NT2/D1 (cell line): ENCODE data around the gene AGA.

ENCODE experiments used
- SUZ12 ChIP-seq: IDR thresholded peaks from 2 replicates; pipeline ENCODE4 v1.6.1; 2011; ENCODE audit not compliant: insufficient read length, insufficient read depth; ENCODE audit errors: extremely low read depth
- YY1 ChIP-seq: IDR thresholded peaks from 2 replicates; pipeline ENCODE4 v1.6.1; 2011; ENCODE audit not compliant: insufficient read length, insufficient read depth
- ZNF274 ChIP-seq: IDR thresholded peaks from 2 replicates; pipeline ENCODE4 v1.6.1; 2011; ENCODE audit warnings: mild to moderate bottlenecking, low read depth, low read length

GRCh38 chr4:177393236-177393635, 49.0 kb downstream of the AGA start:
- TF ChIP-seq ZNF274 = no peak
- no peak for TF ChIP-seq SUZ12
- no peak for TF ChIP-seq YY1
